HG02938 (cell line): ENCODE data around the gene STX3.

ENCODE experiments used
- ATAC-seq: cut with Tn5 transposase; IDR thresholded peaks from one replicate; pipeline ENCODE4 v1.9.1; 2021; ENCODE audit warnings: mild to moderate bottlenecking, moderate library complexity; ENCODE audit not compliant: unreplicated experiment

Gene STX3

DNA sequence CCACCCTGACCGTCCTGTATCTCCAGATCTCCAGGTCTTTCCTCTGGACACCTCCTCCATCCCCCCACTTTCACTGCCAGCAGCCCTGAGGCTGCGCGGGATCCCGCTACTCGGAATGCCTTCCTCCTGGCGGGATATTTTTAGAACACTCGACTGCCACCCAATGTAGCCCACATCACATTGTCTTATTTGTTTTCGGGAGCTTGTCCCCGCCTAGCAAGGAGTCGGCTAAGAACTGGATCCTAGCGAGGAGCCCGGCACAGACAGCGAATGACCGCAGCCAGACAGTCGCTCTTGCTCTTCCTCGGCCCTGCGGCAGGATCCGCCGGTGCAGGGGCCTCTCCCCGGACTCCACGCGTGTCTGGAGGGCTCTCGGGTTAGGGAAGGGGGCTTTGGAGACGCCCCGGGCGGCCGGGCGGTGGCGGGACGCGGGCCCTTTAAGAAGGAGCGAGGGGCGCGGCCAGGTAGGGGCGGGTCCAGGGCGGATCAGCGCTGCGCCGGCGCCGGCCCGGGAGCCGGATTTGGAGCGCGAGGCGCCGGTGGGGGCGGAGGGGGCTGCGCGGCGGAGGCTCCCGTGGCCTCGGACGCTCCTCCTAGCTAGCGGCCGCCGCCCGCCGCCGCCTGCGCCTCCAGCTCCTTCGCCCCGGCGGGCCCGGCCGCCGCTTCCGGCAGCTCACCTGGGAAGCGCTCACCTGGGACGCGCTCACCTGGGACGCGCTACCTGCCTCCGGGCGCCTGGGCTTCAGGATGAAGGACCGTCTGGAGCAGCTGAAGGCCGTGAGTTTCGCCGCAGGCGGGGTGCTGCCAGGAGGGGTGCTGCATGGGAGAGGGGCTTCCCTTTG lies at the start of gene STX3:
Gene STX3 (plus strand): TSS at position 518 of the 842 bp plus-strand sequence. CDS start 230 bp downstream, at position 748.
- peak; percentile 44 for ATAC-seq

DNA sequence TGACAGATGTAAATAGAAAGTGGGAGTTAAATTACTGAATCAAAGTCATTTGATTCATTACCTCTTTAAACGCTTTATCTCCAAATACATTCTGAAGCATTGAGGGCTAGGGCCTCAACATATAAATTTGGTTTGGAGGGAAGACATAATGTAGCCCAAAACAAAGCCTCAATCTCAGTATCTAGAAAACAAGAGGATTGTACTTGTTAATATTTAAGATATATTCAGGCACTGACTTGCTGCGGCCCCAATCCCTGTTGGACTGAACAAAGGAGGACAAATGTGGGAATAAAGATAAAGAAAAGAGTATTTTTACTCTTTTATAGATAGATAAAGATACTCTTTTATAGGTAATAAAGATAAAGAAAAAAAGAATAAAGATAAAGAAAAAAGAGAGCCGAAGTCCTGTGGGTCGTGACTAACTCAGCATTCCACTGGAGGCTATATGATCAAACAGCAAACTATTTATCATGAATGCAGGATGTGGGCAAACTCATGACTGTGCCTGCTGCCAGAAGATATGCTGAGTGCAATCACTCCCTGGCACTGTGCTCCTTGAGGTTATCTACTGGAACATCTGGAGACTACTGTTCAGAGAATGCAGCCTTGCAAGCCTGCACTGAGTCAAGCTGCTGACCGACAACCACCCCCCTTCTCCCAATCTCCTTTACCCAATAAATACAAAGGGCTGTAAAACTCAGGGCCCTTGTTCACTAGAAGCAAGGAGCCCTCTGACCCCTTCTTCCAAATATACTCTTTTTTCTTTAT lies 48.5 kb upstream of the STX3 start:
- ATAC-seq: no peak

DNA sequence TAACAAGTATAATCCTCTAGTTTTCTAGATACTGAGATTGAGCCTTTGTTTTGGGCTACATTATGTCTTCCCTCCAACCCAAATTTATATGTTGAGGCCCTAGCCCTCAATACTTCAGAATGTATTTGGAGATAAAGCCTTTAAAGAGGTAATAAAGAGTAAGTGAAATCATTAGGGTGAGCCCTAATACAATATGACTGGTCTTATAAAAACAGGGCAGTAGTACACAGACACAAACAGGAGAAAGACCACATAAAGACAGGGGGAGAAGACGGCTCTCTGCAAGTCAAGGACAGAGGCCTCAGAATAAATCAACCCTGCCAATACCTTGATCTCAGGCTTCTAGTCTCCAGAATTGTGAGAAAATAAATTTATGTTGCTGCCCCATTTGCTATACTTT lies 47.8 kb upstream of the STX3 start:
- ATAC-seq: no peak

DNA sequence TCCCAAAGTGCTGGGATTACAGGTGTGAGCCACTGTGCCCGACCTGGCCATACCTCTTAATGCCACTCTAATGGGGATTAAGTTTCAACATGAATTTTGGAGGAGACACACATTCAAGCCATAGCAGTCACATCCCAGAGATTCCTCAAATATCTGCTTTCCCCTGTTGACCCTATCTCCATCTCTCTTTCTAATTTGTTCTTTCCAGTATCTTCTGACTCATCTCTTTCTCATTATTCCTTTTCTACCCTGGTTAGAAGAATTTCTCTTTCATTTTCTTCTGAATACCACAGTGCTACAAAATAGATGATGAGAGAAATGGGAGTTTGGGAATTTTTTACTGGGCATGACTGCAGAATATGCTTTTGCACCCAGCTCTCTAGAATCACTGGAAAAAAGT lies 46.6 kb upstream of the STX3 start:
- no peak for ATAC-seq

DNA sequence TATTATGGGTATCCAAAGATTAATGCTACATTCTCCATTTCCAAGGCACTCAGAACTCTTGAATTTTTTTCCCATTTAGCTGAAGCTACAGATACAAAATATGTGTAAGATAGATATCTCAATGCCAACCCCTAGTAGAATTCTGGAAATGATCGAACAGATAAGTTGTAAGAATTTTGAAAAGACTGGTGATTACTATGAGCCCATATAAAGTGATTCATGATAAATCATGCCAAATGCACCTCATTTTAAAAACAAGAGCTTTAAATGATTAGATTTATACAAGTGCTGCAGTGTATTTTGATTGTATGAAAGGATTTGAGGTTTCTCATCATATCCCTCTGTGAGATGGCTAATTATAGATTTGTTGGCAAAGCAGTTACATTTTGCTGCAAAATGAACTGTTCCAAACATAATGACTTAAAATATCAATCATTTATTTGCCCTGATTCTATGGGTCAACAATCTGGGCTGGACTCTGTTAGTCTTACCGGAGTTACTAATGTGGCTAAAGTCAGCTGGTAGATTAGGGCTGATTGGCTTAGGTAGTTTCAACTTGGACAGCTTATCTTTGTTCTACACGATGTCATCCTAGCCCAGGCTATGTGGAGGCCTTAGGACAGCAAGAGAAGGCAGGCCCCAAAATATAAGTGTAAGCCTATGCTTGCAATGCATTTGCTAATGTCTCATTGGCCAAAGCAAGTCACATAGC lies 44.9 kb upstream of the STX3 start:
- no peak for ATAC-seq

DNA sequence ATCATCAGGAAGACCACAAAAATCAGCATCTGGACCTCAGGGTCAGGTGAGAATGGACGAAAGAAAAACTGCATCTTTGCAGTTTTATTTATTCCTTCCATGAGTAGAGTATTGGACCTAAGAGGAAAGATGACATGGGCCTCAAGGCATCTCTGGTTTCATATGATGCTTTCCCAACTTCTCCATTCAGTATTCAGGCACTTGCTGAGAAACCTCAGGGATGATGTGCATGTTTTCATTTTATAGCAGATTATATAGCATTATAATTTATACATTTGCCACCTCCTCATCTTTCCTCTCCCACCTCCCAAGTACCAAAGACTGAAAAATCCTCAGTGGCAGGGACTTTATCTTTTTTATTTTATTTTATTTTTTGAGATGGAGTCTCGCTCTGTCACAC lies 41.4 kb upstream of the STX3 start, which contains the start of gene OR10V1:
Gene OR10V1 (minus strand): TSS at position 101 of the 400 bp plus-strand sequence. CDS start 0 bp downstream, at position 101.
- no peak for ATAC-seq

DNA sequence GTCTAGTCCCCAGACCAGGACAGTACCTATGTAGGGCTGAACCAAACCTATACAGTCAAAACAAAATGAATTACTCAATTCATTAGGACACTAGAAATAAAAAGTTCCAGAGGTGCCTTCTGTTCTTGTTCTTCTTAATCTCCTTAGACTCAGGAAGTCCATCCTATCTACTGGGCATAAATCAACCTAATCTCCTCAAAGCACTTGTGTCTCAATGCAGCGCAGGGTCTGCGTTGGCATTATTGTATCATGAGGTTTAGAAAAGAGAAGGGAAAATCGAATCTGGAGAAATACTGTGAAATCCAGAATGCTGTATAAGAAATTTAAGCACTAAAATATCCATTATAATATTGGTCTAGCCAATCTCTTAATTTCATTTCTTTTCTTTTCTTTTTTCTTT lies 39.1 kb upstream of the STX3 start:
- ATAC-seq: no peak

DNA sequence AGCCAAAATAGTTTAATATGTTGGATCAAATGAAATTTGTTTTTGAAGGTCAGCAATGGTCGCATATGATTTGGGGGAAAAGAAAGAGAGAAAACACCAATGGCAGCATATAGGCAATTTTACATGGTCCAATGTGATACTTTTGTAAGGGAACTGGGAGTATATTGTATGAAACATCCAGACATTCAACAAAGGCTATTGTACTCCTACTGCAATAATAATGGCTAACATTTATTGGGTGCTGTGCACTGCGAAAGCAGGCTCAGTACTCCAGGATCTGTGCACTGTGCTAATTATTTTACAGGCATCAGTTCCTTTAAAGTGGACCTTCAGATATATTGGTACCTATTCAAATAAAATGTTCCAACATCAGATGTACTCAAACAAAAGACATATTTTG lies 35.6 kb upstream of the STX3 start:
- ATAC-seq: no peak

DNA sequence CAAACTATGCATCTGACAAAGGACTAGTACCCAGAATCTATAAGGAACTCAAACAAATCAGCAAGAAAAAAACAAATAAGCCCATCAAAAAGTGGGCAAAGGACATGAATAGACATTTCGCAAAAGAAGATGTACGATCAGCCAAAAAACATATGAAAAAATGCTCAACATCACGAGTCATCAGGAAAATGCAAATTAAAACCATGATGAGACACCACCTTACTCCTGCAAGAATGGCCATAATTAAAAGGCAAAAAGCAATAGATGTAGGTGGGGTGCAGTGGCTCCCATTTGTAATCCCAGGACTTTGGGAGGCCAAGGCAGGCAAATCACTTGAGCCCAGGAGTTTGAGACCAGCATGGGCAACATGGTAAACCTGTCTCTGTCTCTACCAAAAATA lies 31.1 kb upstream of the STX3 start:
- ATAC-seq: no peak

DNA sequence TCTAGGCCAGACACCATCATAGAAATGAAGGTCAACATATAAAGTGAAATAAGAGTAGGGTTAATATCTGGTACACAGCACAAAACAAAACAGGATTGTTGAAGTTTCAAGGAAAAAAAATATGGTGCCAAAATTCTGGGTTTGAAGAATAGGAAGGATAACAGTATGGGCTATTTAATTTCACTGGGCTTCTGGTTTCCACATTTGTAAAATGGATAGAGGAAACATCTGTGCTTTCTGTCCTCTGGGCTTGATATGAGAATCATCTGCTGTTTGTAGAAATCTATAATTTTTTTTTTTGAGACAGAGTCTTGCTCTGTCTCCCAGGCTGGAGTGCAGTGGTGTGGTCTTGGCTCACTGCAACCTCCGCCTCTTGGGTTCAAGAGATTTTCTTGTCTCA lies 27.8 kb upstream of the STX3 start:
- ATAC-seq: no peak

DNA sequence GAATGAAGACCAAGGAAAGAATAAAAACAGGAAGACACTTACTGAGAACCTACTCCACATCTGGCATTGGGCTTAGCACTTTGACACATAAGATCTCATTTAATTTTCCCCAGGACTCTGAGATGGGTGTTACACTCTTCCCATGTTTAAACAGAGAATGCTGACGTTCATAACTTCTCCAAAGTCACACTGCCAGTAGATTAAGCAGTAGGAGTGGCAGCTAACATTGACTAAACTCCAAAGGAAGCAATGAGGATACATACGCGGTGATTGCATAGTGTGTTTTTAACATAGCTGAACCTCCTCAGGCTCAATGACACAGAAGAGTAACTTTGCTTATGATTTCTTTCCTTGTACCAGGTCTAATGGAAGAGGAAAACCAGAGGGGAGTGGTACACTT lies 27.0 kb upstream of the STX3 start:
- no peak for ATAC-seq

DNA sequence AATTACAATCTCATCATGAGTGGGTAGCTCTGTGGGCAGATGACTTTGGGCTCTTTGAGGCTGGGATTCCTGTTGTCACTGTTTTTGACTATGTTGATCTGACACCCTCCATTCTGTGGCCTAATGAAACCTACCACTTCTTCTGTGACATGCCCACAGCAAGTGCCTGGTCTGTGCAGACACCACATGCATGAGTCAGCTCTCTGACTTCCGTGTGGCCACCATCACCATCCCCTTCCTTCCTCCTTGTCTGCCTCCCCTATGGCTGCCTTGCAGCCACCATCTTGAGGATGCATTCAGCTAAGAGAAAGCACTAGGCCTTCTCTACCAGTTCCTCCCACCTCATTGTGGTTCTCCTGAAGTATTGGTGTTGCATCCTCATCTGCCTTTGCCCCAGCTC lies 26.3 kb upstream of the STX3 start:
- ATAC-seq: no peak

DNA sequence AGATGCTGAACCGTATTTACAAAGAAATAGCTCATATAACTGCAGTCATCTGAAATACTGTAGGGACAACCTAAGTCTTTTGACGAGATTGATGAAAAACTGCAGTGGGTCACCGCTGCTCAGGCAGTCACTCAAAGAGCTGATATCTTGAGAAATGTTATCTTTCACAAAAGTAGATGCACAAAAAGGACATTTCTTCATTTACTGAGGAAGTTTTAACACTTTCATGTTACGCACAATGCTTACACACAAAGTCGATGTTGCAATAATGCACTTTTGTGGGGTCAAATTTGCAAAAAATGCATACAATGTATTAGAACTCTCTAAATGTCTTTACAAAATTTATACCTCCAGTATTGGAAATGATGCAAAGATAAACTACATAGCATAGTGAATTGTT lies 25.3 kb upstream of the STX3 start:
- ATAC-seq: no peak

DNA sequence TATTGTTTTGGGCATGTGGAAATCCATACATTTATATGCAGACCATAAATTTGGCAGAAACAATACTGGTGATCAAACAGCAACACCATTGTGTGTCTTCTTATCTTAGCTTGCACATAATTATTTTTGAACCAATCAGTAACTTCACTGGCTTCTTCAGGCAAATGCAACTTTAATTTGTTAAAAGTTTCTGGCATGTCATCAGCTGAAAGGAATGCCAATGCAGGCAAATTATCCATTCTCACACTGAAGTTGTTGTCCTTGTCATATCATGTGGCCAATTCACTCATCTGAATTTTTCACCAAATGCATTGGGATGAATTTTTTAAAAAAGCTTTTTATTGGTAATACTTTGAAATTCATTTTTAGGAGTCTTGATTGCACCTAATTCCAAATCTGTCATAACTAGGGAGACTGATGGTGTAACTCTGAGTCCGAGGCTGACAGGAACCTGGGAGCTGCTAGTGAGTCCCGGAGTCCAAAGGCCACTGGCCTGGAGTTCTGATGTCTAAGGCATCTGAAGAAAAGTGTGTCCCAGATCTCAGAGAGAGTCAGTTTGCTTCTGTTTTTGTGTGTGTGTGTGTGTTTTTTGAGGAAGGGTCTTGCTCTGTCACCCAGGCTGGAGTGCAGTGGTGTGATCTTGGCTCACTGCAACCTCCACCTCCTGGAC lies 24.1 kb upstream of the STX3 start:
- no peak for ATAC-seq

DNA sequence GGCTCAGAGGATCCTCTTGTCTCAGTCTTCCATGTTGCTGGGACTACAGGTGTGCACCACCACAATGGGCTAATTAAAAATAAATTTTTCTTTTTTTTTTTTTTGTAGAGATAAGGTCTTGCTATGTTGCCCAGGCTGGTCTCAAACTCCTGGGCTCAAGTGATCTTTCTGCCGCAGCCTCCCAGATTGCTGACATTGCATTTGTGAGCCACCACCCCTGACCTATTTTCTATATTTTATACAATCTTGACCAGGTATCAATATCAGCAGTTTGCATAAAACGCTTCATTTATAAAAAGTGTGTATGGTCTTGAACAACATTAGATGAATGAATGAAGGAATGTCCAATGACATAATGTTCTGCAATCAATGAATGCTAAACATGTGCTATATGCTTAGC lies 9.1 kb upstream of the STX3 start:
- no peak for ATAC-seq

DNA sequence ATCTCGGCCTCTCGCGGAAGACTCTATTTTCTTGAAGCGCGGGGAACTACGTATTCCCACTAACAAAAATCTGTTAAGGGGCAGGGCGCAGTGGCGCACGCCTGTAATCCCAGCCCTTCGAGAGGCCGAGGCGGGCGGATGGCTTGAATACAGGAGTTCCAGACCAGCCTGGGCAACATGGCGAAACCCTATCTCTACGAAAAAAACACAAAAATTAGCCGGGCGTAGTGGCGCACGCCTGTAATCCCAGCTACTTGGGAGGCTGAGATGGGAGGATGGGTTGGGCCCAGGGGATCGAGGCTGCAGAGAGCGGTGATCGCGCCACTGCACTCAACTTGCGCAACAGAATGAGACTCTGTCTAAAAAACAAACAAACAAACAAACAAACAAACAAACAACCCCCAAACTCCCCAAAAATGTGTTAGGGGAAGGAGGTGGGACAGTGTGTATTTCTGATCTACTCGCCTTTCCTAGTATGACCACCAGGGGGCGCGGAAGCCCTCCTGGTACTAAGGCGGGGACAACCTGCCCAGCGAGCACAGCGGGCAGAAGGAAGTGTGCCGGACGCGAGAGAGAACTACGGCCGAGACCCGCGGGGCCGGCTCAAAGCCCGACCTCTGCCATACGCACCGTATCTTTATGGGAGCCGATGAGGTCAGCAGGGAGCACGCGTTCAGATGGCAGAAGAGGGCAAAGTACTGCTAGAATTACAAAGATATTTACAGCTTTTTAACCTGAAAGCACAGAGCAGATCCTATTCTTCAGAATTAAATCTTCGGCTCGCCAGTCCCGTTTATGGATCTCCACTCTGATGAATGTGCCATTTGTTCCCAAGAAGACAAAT lies 1.3 kb upstream of the STX3 start:
- peak; percentile 76 for ATAC-seq

DNA sequence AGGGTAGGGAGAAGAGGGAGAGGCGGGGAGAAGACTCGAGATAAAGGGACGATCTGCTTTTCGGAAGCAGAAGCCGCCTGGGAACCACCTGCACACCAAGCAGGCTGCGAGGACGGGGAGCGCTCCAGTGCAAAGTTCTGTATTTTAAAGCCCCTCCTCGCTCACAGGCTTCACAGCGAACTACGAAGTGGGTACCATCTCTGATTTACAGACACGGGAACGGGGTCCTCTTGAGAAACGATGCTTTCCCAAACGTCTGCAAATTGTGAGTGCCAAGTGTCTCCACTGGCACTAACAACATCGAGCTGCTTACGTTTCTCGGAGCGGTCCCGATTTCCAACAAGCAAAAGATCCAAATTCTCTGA lies 700 bp upstream of the STX3 start:
- no peak for ATAC-seq

DNA sequence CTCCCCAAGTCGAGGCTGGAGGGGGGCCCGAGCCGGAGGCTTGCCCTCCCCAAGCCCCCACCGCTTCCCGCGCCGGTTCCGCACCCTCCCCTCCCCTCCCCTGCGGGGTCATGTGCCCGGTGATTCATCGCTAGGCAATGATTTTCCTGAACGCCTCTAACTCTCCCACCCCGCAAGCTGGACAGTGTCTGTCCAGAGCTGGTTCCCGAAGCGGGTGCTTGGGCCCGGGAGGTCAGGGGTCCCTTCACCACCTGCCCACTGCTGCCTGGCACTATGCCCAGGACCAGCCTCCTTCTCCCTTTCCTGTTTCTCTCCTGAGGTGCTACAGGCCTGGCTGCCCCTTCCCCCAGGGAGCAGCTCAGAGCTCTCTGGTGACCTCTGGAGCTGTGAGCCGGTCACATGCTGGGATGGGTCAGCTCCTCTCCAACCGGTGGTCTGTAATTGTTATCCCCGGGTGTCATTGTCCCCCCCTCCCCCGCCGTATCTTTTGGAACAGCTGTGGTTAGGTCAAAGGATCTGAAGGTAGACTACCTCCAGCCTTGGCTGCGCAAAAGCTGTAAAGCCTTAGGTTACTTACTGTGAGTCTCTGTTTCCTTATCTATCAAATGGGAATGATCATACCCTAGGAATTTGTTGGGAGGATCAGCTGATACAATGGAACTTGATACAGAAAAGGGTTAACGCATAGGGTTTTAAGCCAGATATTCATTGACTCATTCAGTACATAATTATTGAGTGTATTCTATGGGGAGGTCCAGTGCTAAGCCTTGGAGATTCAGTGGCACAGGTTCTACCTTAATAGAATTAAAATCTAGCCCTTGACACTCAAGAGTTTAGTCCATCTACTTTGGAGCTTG lies 753 bp downstream of the STX3 start:
- no peak for ATAC-seq

DNA sequence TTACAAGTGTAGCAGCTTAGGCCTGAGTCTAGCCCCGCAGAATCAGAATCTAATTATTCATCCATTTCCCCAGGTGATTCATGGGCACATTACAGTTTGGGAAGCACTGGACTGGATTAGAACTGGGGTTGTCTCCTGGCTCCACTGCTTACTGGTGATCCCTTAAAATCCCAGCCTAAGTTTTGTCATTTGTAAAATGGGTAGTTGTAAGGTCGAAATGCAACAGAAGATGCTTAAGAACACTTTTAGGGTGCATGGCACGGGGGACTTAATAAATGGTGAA lies 1.3 kb downstream of the STX3 start:
- ATAC-seq: no peak
